ENCODE data around the gene SSH3. TPM values are rescaled to one million over a fixed set of nuclear protein-coding genes. Genes with fewer than 3 reads are reported as not detected.

Gene SSH3
- total RNA-seq, 1 experiment from 2014 or later: 57.8 TPM

DNA sequence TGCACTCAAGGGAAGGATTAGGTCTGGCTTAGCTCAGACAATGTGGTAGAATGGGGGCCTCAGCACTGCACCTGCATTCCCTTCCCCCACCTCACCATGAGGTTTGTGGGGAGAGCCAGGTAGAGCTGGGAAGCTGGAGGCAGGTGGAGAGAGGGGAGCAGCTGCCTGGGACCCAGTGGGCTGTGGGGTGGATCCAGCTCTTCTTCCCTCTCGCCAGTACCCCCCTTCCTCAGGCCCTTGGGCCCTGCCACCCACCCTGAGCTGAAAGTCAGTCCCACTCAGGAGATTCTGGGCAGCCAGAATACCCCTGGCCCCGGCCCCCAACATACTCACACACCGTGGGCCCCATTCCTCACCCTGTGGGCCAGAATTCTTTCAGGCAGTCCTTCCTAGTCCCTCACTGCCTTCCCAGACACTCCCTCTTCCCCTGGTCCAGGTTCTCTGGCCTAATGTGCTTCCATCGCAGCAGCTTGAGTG, 53.1 kb downstream of the SSH3 start:
- DNase-seq (ENCODE audit: low read depth, low spot score) (no peak), ATAC-seq (no peak; the same call in 1 of the 2 replicates)
- Histone ChIP-seq H3K4me2 (ENCODE audit: low read length) (peak overlapping the region; percentile 93), H3K79me2 (ENCODE audit: insufficient read depth, low read length) (peaks cover 10% of the 10 kb centered on the region; the same call in 1 of the 2 replicates), H3K4me1 (ENCODE audit: control insufficient read depth in 1 of 2, insufficient read depth in 2 of 2, low read length in 2 of 2) (peaks cover 54 to 71% of the 10 kb centered on the region in 2 experiments), H3K36me3 (ENCODE audit: control insufficient read depth in 1 of 2, insufficient read depth in 2 of 2, low read length in 2 of 2) (no peaks in the 10 kb centered on the region), H3K27ac (ENCODE audit: low read depth, low read length) (peak overlapping the region; percentile 95), H3K9me3 (ENCODE audit: control insufficient read depth in 1 of 2, insufficient read depth in 1 of 2, low read depth in 1 of 2, low read length in 2 of 2) (no peaks in the 10 kb centered on the region), H4K20me1 (ENCODE audit: insufficient read depth) (no peaks in the 10 kb centered on the region), H3K9me2 (ENCODE audit: insufficient read depth) (no peaks in the 10 kb centered on the region), H3K27me3 (ENCODE audit: insufficient read depth, low read length) (no peaks in the 10 kb centered on the region), H3K9ac (ENCODE audit: low read length) (peak overlapping the region; percentile 84), H2AFZ (ENCODE audit: low read depth, low read length, poor library complexity, severe bottlenecking) (no peak overlapping the region), H3K4me3 (replicated peaks in 1 of 2; ENCODE audit: low read depth in 1 of 2, low read length in 2 of 2) (peak overlapping the region; percentile 25 to 35; a peak in 3 of 4 replicates)
- CTCF ChIA-PET: interaction anchor here (1.0 to 16.6 kb wide), 4 partner anchors 11 to 45 kb away, joined by 4 to 456 read pairs (median 15); partner anchors contain the start of genes CLCF1 and PPP1CA
- no TSS peak for BruUV-seq (replicated peaks)
- intact Hi-C loops (cut with micrococcal nuclease): no loop called here
- RAD21 ChIA-PET (ENCODE audit: low non-redundant PET in 1 of 2, low total read pairs in 2 of 2, uncharacterized antibody in 2 of 2, unreplicated experiment in 2 of 2): interaction anchor here (0.9 to 6.0 kb wide), 6 partner anchors 15 to 24 kb away, joined by 3 to 76 read pairs (median 8); partner anchors contain the start of gene CLCF1 (in 1 of the 2)
- POLR2A ChIA-PET: interaction anchor here (2.0 to 8.1 kb wide), 2 partner anchors 19 to 29 kb away, joined by 6 to 210 read pairs; partner anchors contain the start of gene CLCF1
- TF ChIP-seq SIN3A (IDR thresholded peaks at IDR 0.05; ENCODE audit: low read depth) (no peak), SRF (IDR thresholded peaks at IDR 0.05; ENCODE audit: low read depth) (no peak), POLR2AphosphoS5 (IDR thresholded peaks at IDR 0.05; ENCODE audit: low read depth, low read length) (no peak), TCF7L2 (IDR thresholded peaks at IDR 0.05; ENCODE audit: borderline replicate concordance, extremely low read depth, insufficient read depth, insufficient read length) (no peak), ZNF274 (IDR thresholded peaks at IDR 0.05; ENCODE audit: low read depth, low read length) (no peak), CEBPB (IDR thresholded peaks at IDR 0.05; ENCODE audit: low read depth) (no peak), EGR1 (IDR thresholded peaks at IDR 0.05; ENCODE audit: low read depth) (no peak), POLR2A (IDR thresholded peaks at IDR 0.05; ENCODE audit: borderline replicate concordance, extremely low read depth, insufficient read depth, insufficient read length) (no peak), YY1 (IDR thresholded peaks at IDR 0.05; ENCODE audit: extremely low read depth, insufficient replicate concordance, low read depth, low read length) (no peak), RAD21 (IDR thresholded peaks at IDR 0.05; ENCODE audit: low read depth) (no peak), CBX3 (IDR thresholded peaks at IDR 0.05; ENCODE audit: low read depth) (no peak), SP1 (IDR thresholded peaks at IDR 0.05; ENCODE audit: low read depth) (no peak)
- TF ChIP-seq, protein P1, sequence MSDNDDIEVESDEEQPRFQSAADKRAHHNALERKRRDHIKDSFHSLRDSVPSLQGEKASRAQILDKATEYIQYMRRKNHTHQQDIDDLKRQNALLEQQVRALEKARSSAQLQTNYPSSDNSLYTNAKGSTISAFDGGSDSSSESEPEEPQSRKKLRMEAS (IDR thresholded peaks at IDR 0.05): no peak
- TF ChIP-seq, protein P2, sequence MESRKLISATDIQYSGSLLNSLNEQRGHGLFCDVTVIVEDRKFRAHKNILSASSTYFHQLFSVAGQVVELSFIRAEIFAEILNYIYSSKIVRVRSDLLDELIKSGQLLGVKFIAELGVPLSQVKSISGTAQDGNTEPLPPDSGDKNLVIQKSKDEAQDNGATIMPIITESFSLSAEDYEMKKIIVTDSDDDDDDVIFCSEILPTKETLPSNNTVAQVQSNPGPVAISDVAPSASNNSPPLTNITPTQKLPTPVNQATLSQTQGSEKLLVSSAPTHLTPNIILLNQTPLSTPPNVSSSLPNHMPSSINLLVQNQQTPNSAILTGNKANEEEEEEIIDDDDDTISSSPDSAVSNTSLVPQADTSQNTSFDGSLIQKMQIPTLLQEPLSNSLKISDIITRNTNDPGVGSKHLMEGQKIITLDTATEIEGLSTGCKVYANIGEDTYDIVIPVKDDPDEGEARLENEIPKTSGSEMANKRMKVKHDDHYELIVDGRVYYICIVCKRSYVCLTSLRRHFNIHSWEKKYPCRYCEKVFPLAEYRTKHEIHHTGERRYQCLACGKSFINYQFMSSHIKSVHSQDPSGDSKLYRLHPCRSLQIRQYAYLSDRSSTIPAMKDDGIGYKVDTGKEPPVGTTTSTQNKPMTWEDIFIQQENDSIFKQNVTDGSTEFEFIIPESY (IDR thresholded peaks at IDR 0.05; ENCODE audit: extremely low read depth, insufficient replicate concordance, low read length): no peak
- TF ChIP-seq, protein P3, sequence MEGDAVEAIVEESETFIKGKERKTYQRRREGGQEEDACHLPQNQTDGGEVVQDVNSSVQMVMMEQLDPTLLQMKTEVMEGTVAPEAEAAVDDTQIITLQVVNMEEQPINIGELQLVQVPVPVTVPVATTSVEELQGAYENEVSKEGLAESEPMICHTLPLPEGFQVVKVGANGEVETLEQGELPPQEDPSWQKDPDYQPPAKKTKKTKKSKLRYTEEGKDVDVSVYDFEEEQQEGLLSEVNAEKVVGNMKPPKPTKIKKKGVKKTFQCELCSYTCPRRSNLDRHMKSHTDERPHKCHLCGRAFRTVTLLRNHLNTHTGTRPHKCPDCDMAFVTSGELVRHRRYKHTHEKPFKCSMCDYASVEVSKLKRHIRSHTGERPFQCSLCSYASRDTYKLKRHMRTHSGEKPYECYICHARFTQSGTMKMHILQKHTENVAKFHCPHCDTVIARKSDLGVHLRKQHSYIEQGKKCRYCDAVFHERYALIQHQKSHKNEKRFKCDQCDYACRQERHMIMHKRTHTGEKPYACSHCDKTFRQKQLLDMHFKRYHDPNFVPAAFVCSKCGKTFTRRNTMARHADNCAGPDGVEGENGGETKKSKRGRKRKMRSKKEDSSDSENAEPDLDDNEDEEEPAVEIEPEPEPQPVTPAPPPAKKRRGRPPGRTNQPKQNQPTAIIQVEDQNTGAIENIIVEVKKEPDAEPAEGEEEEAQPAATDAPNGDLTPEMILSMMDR (IDR thresholded peaks at IDR 0.05 in 2 of 3, conservative IDR thresholded peaks at IDR 0.05 in 1 of 3; ENCODE audit: borderline replicate concordance in 1 of 3, insufficient read depth in 1 of 3, low read depth in 2 of 3, low read length in 2 of 3): no peak
- TF ChIP-seq, protein P4, sequence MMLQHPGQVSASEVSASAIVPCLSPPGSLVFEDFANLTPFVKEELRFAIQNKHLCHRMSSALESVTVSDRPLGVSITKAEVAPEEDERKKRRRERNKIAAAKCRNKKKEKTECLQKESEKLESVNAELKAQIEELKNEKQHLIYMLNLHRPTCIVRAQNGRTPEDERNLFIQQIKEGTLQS (IDR thresholded peaks at IDR 0.05): no peak

Measured in HCT116 (cell line).